Pancreas (tissue), 10 donors: Measurements from ENCODE around the gene ENDOV. TPM values are rescaled to one million over a fixed set of nuclear protein-coding genes. Genes with fewer than 3 reads are reported as not detected.

Experiments used
- ATAC-seq, 4 donors: fragments of 200-7000 bp; cut with Tn5 transposase; one replicate each; pipeline versions ENCODE4 v1.8.0 to v1.9.1; 2020; ENCODE audit warnings: mild to moderate bottlenecking in 4 of 4, moderate library complexity in 4 of 4
- DNase-seq, 6 donors: peaks; one replicate each; pipeline ENCODE4 v3.0.0-alpha.2; 2020
- FAIRE-seq: peaks from 2 replicates; lab custom pipeline; 2012; peaks lifted over from hg19 to GRCh38; lab: Jason Lieb, UNC
- H3K27ac ChIP-seq, 4 donors: fragments of 200-600 bp; sonication (generic); 1 replicate in 3 of 4; 2 replicates in 1 of 4; pipeline versions ENCODE4 v1.5.0 to v1.8.0; 2020
- H3K27me3 ChIP-seq, 4 donors: fragments of 200-600 bp; one replicate each; pipeline ENCODE4 v1.8.0; 2021
- H3K36me3 ChIP-seq, 3 donors: fragments of 200-600 bp; sonication (generic) in 1 of 3; one replicate each; pipeline versions ENCODE4 v1.5.0 to v1.8.0; 2020 to 2021
- H3K4me1 ChIP-seq, 3 donors: fragments of 200-600 bp; one replicate each; pipeline ENCODE4 v1.8.0; 2021
- H3K4me3 ChIP-seq, 4 donors: fragments of 200-600 bp; sonication (generic) in 2 of 4; one replicate each; pipeline versions ENCODE4 v1.5.0 to v1.8.0; 2020 to 2021
- H3K9me3 ChIP-seq, 4 donors: fragments of 200-600 bp; one replicate each; pipeline ENCODE4 v1.8.0; 2021
- CTCF ChIP-seq, 4 donors: fragments of 200-600 bp; sonication (generic) in 3 of 4; IDR thresholded peaks; one replicate each; pipeline versions ENCODE4 v1.5.0 to v1.8.0; 2021; ENCODE audit warnings: antibody characterized with exemption in 4 of 4
- WGBS, 2 donors: extraction: QIAGEN DNeasy Blood & Tissue Kit; methylation state at CpG; one replicate each; pipeline ENCODE4 v1.1.7; 2013; 5-methylcytosine and 5-hydroxymethylcytosine counted together
- intact Hi-C, 3 donors: fragments of 100-400 bp; cut with DNase I; formaldehyde crosslinking; loops; one replicate each; pipeline versions ENCODE4 v1.11.1 to v1.14.2; 2022
- polyA plus RNA-seq, 2 donors: library from polyadenylated mRNA; stranded (reverse); fragments of 200-250 nt; gene quantifications; one replicate each; pipeline ENCODE4 v1.2.3, GENCODE V29; 2013
- total RNA-seq, 6 donors: library from RNA; stranded (reverse); fragmentation: NEBNext Ultra II Directional in 4 of 6; extraction: Animal tissue kit (Norgen Biotek cat#: 25700) in 4 of 6; gene quantifications; one replicate each; pipeline versions ENCODE4 v1.2.1 to v1.2.4, GENCODE V29; 2021 to 2023
- donor health status: healthy with polysubstance abuse.
- donor health status: DM: no; HTN: no; CAD: no; lungs with moderate emphysema.
- donor health status: DM: no; HTN: no; CAD: no.
- donor health status: control.
- donor health status: control.
- donor health status: Bipolar disorder and iron deficiency.
- donor health status: DM: yes; HTN: yes; CAD: no.
- donor health status: DM: no; HTN: no; CAD: no.
- donor health status: DM: no; HTN: no; CAD: no.
- donor health status: DM: yes; HTN: yes; CAD: no.

ENDOV gene
- total and polyA plus RNA-seq, 8 donors, result 8.7 to 20.4 (median 12.9) TPM

- no peak overlapping the region for H3K4me3 ChIP-seq
- no peaks in the 10 kb centered on the region for H3K27me3 ChIP-seq
- H3K36me3 ChIP-seq, result peaks cover 4 to 82% (median 31%) of the 10 kb centered on the region in 3 donors
- DNase-seq, result no peak
- H3K27ac ChIP-seq, result no peak overlapping the region
- no peaks in the 10 kb centered on the region for H3K4me1 ChIP-seq
- WGBS, 2 donors, result 92 to 93% methylated on average over 18 of the region's 18 CpGs
- no peak for FAIRE-seq
- ATAC-seq, result no peak
- TF ChIP-seq CTCF (IDR thresholded peaks at IDR 0.05), result no peak
- intact Hi-C loops, result loop anchor here in 1 of 3 donors (10.0 kb wide), 1 partner anchor 57 kb away; no protein-coding TSS in a partner anchor
- no peaks in the 10 kb centered on the region for H3K9me3 ChIP-seq
Observed at GRCh38 chr17:80381416-80381923, 33.5 kb upstream of the ENDOV start.

- H3K27ac ChIP-seq, result no peak overlapping the region
- no peaks in the 10 kb centered on the region for H3K27me3 ChIP-seq
- 67 to 70% methylated on average over 3 of the region's 3 CpGs for whole genome bisulfite sequencing, 2 donors
- H3K4me1 ChIP-seq, result no peaks in the 10 kb centered on the region
- peaks cover 3 to 82% (median 36%) of the 10 kb centered on the region in 3 donors for H3K36me3 ChIP-seq
- ATAC-seq (no peak), DNase-seq (no peak), FAIRE-seq (no peak)
- TF ChIP-seq CTCF (IDR thresholded peaks at IDR 0.05), result no peak
- intact Hi-C loops, result loop anchor here in 1 of 3 donors (10.0 kb wide), 1 partner anchor 58 kb away; no protein-coding TSS in a partner anchor
- no peak overlapping the region for H3K4me3 ChIP-seq
- no peaks in the 10 kb centered on the region for H3K9me3 ChIP-seq
Observed at GRCh38 chr17:80382446-80382845, 32.5 kb upstream of the ENDOV start.

GRCh38 chr17:80382956-80383355 is 32.0 kb upstream of the ENDOV start:
- H3K4me3 ChIP-seq, result no peak overlapping the region
- WGBS, 2 donors, result 90 to 91% methylated on average over 8 of the region's 8 CpGs
- no peaks in the 10 kb centered on the region for H3K27me3 ChIP-seq
- H3K27ac ChIP-seq, result no peak overlapping the region
- no peak for TF ChIP-seq CTCF (IDR thresholded peaks at IDR 0.05)
- no peak for FAIRE-seq
- no peaks in the 10 kb centered on the region for H3K9me3 ChIP-seq
- intact Hi-C loops, result loop anchor here in 1 of 3 donors (10.0 kb wide), 1 partner anchor 58 kb away; no protein-coding TSS in a partner anchor
- ATAC-seq, result no peak
- peaks cover 3 to 79% (median 32%) of the 10 kb centered on the region in 3 donors for H3K36me3 ChIP-seq
- no peak for DNase-seq
- no peaks in the 10 kb centered on the region for H3K4me1 ChIP-seq

- no peak for TF ChIP-seq CTCF (IDR thresholded peaks at IDR 0.05)
- FAIRE-seq, result no peak
- no peaks in the 10 kb centered on the region for H3K27me3 ChIP-seq
- no peak overlapping the region for H3K4me3 ChIP-seq
- H3K9me3 ChIP-seq, result no peaks in the 10 kb centered on the region
- no peaks in the 10 kb centered on the region for H3K4me1 ChIP-seq
- 82 to 87% methylated on average over 24 of the region's 24 CpGs for WGBS, 2 donors
- intact Hi-C loops, result loop anchor here in 1 of 3 donors (10.0 kb wide), 1 partner anchor 60 kb away; no protein-coding TSS in a partner anchor
- H3K27ac ChIP-seq, result no peak overlapping the region
- ATAC-seq, result no peak
- peaks cover 3 to 82% (median 28%) of the 10 kb centered on the region in 3 donors for H3K36me3 ChIP-seq
- no peak for DNase-seq
Observed at GRCh38 chr17:80384078-80384960, 30.6 kb upstream of the ENDOV start.
